Measurements from ENCODE around the gene ITIH2. TPM values are rescaled to one million over a fixed set of nuclear protein-coding genes. Genes with fewer than 3 reads are reported as not detected.

The ITIH2 gene
- total RNA-seq, 1 experiment from 2014 or later, result not detected

GRCh38 chr10:7756360-7756992, 53.4 kb downstream of the ITIH2 start:
- H3K9ac ChIP-seq (ENCODE audit: low read length), result no peak overlapping the region
- DNase-seq (peak; percentile 25), ATAC-seq (peak; percentile 65)
- ChIA-PET POLR2A (ENCODE audit: unreplicated experiment) (no interaction called here), CTCF (interaction anchor here (0.6 to 1.0 kb wide), 2 partner anchors 192 to 231 kb away, joined by 3 to 4 read pairs; no protein-coding TSS in a partner anchor)
- intact Hi-C loops (cut with micrococcal nuclease), result loop anchor here (1.0 kb wide), 1 partner anchor 1546 kb away; no protein-coding TSS in a partner anchor
- H2AFZ ChIP-seq (ENCODE audit: low read length), result no peak overlapping the region
- no peak overlapping the region for H3K4me2 ChIP-seq (ENCODE audit: low read length)
- H3F3A ChIP-seq (ENCODE audit: low read length, unreplicated experiment), result no peaks in the 10 kb centered on the region
- H3K4me1 ChIP-seq (ENCODE audit: insufficient read depth, low read length), result no peaks in the 10 kb centered on the region
- H3K79me2 ChIP-seq (ENCODE audit: low read length), result no peaks in the 10 kb centered on the region
- no TSS peak for BruUV-seq (replicated peaks)
- TF ChIP-seq CTCF (conservative IDR thresholded peaks at IDR 0.05; ENCODE audit: low read depth, low read length), result peak; percentile 57
- TF ChIP-seq EZH2phosphoT487 (IDR thresholded peaks at IDR 0.05; ENCODE audit: borderline replicate concordance, low read length), result no peak
- H4K20me1 ChIP-seq (ENCODE audit: low read length), result no peaks in the 10 kb centered on the region
- H3K9me3 ChIP-seq (ENCODE audit: low read length), result no peaks in the 10 kb centered on the region
- H3K27ac ChIP-seq (ENCODE audit: low read length), result no peak overlapping the region
- no peaks in the 10 kb centered on the region for H3K9me2 ChIP-seq (replicated peaks; ENCODE audit: low read length)
- H3K36me3 ChIP-seq (ENCODE audit: low read depth, low read length), result no peaks in the 10 kb centered on the region
- H3K4me3 ChIP-seq (ENCODE audit: low read length), result no peak overlapping the region
- H3K27me3 ChIP-seq (ENCODE audit: low read length), result no peaks in the 10 kb centered on the region

- ChIA-PET POLR2A (ENCODE audit: unreplicated experiment) (no interaction called here), CTCF (no interaction called here)
- ATAC-seq, result no peak
These were observed 60.8 kb downstream of the ITIH2 start for GRCh38 chr10:7763929-7764328.

More at GRCh38 chr10:7763929-7764328, 60.8 kb downstream of the ITIH2 start:
- no TSS peak for BruUV-seq (replicated peaks)
- no peak overlapping the region for H3K9ac ChIP-seq (ENCODE audit: low read length)
- no peaks in the 10 kb centered on the region for H3K9me2 ChIP-seq (replicated peaks; ENCODE audit: low read length)
- no peak overlapping the region for H3K4me3 ChIP-seq (ENCODE audit: low read length)
- H3K4me2 ChIP-seq (ENCODE audit: low read length), result no peak overlapping the region
- H3K36me3 ChIP-seq (ENCODE audit: low read depth, low read length), result no peaks in the 10 kb centered on the region
- H3K9me3 ChIP-seq (ENCODE audit: low read length), result no peaks in the 10 kb centered on the region
- DNase-seq, result no peak
- intact Hi-C loops (cut with micrococcal nuclease), result no loop called here
- no peaks in the 10 kb centered on the region for H3K79me2 ChIP-seq (ENCODE audit: low read length)
- no peak overlapping the region for H2AFZ ChIP-seq (ENCODE audit: low read length)
- H4K20me1 ChIP-seq (ENCODE audit: low read length), result no peaks in the 10 kb centered on the region
- H3K4me1 ChIP-seq (ENCODE audit: insufficient read depth, low read length), result no peaks in the 10 kb centered on the region
- no peaks in the 10 kb centered on the region for H3F3A ChIP-seq (ENCODE audit: low read length, unreplicated experiment)
- H3K27ac ChIP-seq (ENCODE audit: low read length), result no peak overlapping the region
- H3K27me3 ChIP-seq (ENCODE audit: low read length), result no peaks in the 10 kb centered on the region
- TF ChIP-seq EZH2phosphoT487 (IDR thresholded peaks at IDR 0.05; ENCODE audit: borderline replicate concordance, low read length) (no peak), EZH2 (IDR thresholded peaks at IDR 0.05; ENCODE audit: low read length, unreplicated experiment) (no peak), CTCF (conservative IDR thresholded peaks at IDR 0.05; ENCODE audit: low read depth, low read length) (no peak)

Data from PC-3 (cell line).